Bone marrow (tissue), 2 donors: Measurements from ENCODE around the gene ZNF462.

Source experiments
- DNase-seq, 2 donors: peaks; one replicate each; lab custom pipeline; 2025; lab: John Stamatoyannopoulos, UW

Gene ZNF462

DNA sequence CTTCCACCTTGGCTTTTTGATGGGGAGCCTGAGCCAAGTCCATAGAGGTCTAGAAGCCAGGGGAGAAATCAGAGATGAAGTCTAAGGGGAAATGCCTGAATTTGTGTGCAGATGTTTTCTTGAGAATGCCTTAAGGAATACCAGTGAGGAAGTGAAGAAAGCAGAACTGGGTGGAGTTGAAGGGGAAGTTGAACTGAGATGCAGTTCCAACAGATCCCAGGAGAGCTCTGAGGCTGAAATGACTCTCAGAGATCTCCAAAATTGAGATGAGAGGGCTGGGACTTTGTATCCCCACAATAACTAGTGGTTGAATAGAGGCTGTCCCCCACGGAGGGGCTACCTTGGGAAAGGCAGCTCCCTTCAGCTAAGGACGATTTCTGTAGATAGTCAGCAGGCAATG lies 197.1 kb downstream of the ZNF462 start:
- DNase-seq = no peak
